Erythroblast (primary cell): ENCODE measurements around the gene SLC43A2.
"Not testable (repeated sequence)": the region's sequence is repeated elsewhere in the genome, so short reads cannot be mapped to it uniquely, and the experiment has no call there.

ENCODE experiments used
- GATA1 ChIP-seq: IDR thresholded peaks from 2 replicates; pipeline ENCODE4 v1.6.1; 2011; ENCODE audit warnings: low read depth, mild to moderate bottlenecking, control low read depth, low read length, moderate library complexity
- POLR2A ChIP-seq: IDR thresholded peaks from 2 replicates; pipeline ENCODE4 v1.6.1; 2011; ENCODE audit warnings: mild to moderate bottlenecking, low read length

GRCh38 chr17:1652794-1653193, 24.2 kb upstream of the SLC43A2 start:
- not testable (repeated sequence) for TF ChIP-seq POLR2A, GATA1
